Left ventricle myocardium inferior (tissue), 1 donor: ENCODE results near the gene PXMP2. TPM values are rescaled to one million over a fixed set of nuclear protein-coding genes. Genes with fewer than 3 reads are reported as not detected.

Experiments used
- DNase-seq: peaks from one replicate; pipeline ENCODE4 v3.0.0-alpha.2; 2020
- H3K27ac ChIP-seq: fragments of 200-600 bp; replicated peaks from 2 replicates; pipeline ENCODE4 v1.8.0; 2021
- H3K27me3 ChIP-seq: fragments of 200-600 bp; 2 replicates; pipeline ENCODE4 v1.8.0; 2021; ENCODE audit warnings: low read depth
- H3K36me3 ChIP-seq: fragments of 200-600 bp; 2 replicates; pipeline ENCODE4 v1.8.0; 2021
- H3K4me1 ChIP-seq: fragments of 200-600 bp; 2 replicates; pipeline ENCODE4 v1.8.0; 2021
- H3K4me3 ChIP-seq: fragments of 200-600 bp; 2 replicates; pipeline ENCODE4 v1.8.0; 2021; ENCODE audit warnings: mild to moderate bottlenecking, moderate library complexity
- H3K9me3 ChIP-seq: fragments of 200-600 bp; replicated peaks from 2 replicates; pipeline ENCODE4 v1.8.0; 2021
- intact Hi-C: fragments of 100-400 bp; cut with micrococcal nuclease; formaldehyde crosslinking; loops from one replicate; pipeline ENCODE4 v1.11.0; 2022
- total RNA-seq: library from RNA; stranded (reverse); fragmentation: NEBNext Ultra II Directional; extraction: Animal tissue kit (Norgen Biotek cat#: 25700); gene quantifications from one replicate; pipeline ENCODE4 v1.2.1, GENCODE V29; 2021
- TF ChIP-seq, protein P1 (sequence below): fragments of 200-600 bp; IDR thresholded peaks from 2 replicates; pipeline ENCODE4 v1.8.0; 2021; ENCODE audit warnings: antibody characterized with exemption, mild to moderate bottlenecking, borderline replicate concordance
- donor health status: DM: no; HTN: yes; CAD: no; lungs with severe emphysema.

Gene PXMP2
- total RNA-seq, 1 donor from 2014 or later: 42.3 TPM

DNA sequence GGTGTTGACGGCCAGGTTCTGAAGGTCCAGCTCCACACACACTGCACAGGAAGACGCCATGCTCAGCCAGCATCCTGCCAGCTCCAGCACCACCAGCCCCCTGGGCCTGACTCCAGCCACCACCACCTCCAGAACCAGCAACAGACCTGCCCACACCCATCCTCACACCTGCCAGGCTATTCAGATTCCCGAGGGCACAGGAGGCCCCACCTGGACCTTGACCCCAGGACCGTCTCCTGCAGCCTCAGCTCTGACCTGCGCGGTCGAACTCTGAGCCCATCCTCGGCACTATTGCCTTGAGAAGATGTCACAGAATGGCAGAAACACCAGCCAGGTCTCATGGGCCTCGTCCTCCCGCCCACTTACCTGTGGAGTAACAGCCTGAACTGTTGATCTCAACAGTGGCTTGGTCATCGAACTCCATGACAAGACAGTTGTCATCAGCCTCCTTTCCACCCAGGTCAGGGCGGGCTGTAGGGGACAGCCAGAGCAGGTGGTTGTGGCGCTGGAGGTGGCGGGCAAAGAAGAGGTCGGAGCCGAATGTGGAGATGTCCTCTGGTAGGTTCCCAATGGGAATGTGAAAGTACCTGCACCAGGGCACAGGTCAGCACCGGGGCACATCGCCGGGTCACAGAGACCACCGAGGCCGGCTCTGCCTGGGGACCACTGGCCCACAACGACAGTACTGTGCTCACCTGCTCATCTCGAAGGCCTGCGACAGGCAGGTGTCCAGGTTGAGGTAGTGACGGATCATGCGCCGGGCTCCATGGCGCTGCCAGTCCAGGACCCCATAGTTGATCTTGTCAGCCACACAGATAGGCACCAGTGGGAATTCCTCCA, 45.4 kb upstream of the PXMP2 start:
- Histone ChIP-seq H3K9me3 (no peaks in the 10 kb centered on the region), H3K36me3 (peaks cover 70% of the 10 kb centered on the region), H3K4me1 (no peaks in the 10 kb centered on the region), H3K27ac (no peak overlapping the region), H3K27me3 (no peaks in the 10 kb centered on the region), H3K4me3 (no peak overlapping the region)
- no peak for DNase-seq
- TF ChIP-seq, protein P1, sequence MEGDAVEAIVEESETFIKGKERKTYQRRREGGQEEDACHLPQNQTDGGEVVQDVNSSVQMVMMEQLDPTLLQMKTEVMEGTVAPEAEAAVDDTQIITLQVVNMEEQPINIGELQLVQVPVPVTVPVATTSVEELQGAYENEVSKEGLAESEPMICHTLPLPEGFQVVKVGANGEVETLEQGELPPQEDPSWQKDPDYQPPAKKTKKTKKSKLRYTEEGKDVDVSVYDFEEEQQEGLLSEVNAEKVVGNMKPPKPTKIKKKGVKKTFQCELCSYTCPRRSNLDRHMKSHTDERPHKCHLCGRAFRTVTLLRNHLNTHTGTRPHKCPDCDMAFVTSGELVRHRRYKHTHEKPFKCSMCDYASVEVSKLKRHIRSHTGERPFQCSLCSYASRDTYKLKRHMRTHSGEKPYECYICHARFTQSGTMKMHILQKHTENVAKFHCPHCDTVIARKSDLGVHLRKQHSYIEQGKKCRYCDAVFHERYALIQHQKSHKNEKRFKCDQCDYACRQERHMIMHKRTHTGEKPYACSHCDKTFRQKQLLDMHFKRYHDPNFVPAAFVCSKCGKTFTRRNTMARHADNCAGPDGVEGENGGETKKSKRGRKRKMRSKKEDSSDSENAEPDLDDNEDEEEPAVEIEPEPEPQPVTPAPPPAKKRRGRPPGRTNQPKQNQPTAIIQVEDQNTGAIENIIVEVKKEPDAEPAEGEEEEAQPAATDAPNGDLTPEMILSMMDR: no peak
- intact Hi-C loops: no loop called here

DNA sequence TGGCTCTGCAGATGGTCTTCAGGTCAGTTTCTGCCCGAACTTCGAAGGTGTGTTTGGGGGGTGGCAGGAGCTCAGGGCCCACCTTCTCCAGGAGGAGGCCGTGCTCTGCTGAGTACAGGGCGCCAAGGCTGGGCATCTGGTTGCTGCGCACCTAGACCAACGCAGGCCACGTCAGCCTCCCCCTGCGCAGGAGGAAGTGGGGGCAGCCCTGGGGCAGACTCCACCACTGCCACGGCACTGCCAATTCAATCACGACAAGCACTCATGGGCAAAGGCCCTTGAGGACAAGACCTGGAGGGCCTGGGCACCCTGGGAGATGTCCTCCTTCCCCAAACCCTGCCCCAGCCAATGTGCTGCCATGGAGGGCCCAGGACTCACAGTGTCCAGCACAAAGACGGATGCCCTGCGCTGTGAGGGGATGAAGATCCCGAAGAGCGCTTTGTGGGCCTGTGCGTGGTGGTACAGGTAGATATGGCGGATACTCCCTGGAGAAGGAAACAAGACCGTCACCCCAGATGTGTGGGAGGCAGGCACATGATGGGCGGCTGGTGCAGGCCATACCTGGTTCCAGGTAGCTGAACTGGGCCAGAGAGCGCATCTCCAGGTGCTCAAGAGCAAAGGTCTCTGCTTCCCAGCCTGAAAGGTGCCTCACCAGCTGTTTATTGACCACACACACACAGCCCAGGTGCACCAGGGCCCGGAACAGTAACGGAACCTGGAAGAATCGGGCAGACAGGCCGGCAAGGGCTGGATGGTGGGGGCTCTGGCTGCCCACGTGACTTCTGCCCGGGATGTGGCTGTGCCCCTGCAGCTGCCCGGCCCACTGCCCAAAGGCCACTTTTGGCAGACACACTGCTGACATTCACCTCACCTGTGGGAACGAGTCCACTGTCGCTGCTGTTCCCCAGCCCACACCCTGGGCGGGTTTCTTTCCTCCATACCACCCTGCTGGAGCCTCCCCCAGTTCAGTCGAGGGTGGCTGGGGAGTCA, 44.2 kb upstream of the PXMP2 start:
- Histone ChIP-seq H3K27ac (no peak overlapping the region), H3K4me1 (no peaks in the 10 kb centered on the region), H3K9me3 (no peaks in the 10 kb centered on the region), H3K27me3 (no peaks in the 10 kb centered on the region), H3K4me3 (no peak overlapping the region), H3K36me3 (peaks cover 69% of the 10 kb centered on the region)
- no peak for DNase-seq
- intact Hi-C loops: no loop called here
- TF ChIP-seq, protein P1: no peak

DNA sequence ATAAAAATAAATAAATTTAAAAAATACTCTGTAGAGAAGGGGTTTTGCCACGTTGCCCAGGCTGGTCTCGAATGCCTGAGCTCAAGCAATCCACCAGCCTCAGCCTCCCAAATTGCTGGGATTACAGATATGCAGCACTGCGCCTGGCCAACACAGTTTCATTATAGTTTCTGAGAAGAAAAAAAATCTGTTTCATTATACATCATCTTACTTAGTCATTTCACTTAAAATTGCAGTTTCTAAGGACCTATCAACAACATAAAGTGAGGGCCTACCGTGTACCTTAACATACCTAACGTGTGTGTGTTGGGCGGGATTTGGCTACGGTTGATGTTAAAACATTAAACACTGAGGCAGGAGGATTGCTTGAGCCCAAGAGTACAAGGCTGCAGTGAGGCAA, 40.5 kb upstream of the PXMP2 start:
- Histone ChIP-seq H3K36me3 (peaks cover 71% of the 10 kb centered on the region), H3K9me3 (no peaks in the 10 kb centered on the region), H3K4me1 (no peaks in the 10 kb centered on the region), H3K27me3 (no peaks in the 10 kb centered on the region), H3K27ac (no peak overlapping the region), H3K4me3 (no peak overlapping the region)
- TF ChIP-seq, protein P1: no peak
- intact Hi-C loops: no loop called here
- no peak for DNase-seq

DNA sequence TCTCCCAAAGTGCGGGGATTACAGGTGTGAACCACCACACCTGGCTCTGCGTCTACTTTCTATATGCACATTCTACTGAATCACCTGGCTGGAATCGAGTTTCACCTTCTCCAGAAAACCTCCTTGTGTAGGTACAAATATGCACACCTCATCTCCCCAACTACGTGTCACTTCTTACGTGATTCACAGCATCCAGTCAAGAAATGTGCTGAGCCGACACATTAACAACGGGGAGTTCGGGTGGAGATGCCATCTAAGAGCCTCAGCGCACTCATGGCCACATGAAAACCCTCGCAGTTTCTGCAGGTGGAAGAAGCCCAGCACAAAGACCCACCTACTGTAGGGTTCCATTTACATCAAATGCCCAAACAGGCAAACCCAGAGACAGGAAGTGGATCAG, 39.5 kb upstream of the PXMP2 start:
- no peak for DNase-seq
- TF ChIP-seq, protein P1: no peak
- no peaks in the 10 kb centered on the region for H3K9me3 ChIP-seq
- no peak overlapping the region for H3K4me3 ChIP-seq
- no peaks in the 10 kb centered on the region for H3K4me1 ChIP-seq
- peaks cover 67% of the 10 kb centered on the region for H3K36me3 ChIP-seq
- no peaks in the 10 kb centered on the region for H3K27me3 ChIP-seq
- H3K27ac ChIP-seq: no peak overlapping the region
- intact Hi-C loops: no loop called here

DNA sequence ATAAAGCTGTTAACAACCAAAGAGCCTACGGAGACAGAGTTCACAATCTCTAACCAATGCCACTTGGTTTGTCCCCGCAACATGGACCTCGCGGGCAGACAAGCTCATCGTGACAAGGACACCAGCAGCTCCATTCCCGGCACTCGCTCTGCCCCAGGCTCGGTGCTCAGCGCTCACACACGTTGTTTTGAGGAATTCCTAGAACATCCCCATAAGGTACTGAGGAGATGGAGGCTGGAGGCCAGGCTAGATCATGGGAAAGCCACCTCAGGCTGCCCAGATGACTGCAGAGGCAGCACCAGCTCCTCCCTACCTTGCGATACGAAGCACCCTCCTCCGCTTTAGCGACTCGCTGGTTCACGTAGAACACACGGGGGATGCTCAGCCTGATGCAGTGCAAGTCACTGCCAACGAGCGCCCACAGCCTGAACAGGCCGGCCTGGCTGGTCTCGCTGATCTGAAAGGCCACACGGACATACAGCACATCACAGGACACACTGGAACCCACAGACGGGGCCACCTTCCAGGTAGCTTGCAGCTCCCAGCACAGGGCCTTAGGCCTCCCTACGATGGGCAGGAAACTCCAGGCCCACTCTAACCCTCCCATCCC, 38.7 kb upstream of the PXMP2 start:
- H3K9me3 ChIP-seq: no peaks in the 10 kb centered on the region
- H3K27me3 ChIP-seq: no peaks in the 10 kb centered on the region
- TF ChIP-seq, protein P1: no peak
- H3K4me1 ChIP-seq: no peaks in the 10 kb centered on the region
- no peak overlapping the region for H3K27ac ChIP-seq
- no peak overlapping the region for H3K4me3 ChIP-seq
- no peak for DNase-seq
- peaks cover 65% of the 10 kb centered on the region for H3K36me3 ChIP-seq
- intact Hi-C loops: no loop called here
